Cardiac muscle cell (in vitro differentiated cells and primary cell): Measurements from ENCODE around the gene B3GLCT. TPM values are rescaled to one million over a fixed set of nuclear protein-coding genes. Genes with fewer than 3 reads are reported as not detected.
"Not testable (repeated sequence)": the region's sequence is repeated elsewhere in the genome, so short reads cannot be mapped to it uniquely, and the experiment has no call there.

Source experiments
- DNase-seq, 2 donors: peaks; one replicate each; pipeline versions ENCODE4 v3.0.0 to v3.0.0-alpha.2; 2010 to 2017; ENCODE audit warnings: low read depth in 1 of 2, low spot score in 1 of 2
- H3K27ac ChIP-seq: fragments of 200-600 bp; sonication (generic); 2 replicates; pipeline ENCODE4 v1.5.1; 2016
- H3K27me3 ChIP-seq: fragments of 200-600 bp; sonication (generic); 2 replicates; pipeline ENCODE4 v1.6.0; 2016; ENCODE audit warnings: control low read depth
- H3K36me3 ChIP-seq: fragments of 200-600 bp; sonication (generic); 2 replicates; pipeline ENCODE4 v1.5.1; 2016; ENCODE audit warnings: control low read depth
- H3K4me1 ChIP-seq: fragments of 200-600 bp; sonication (generic); 2 replicates; pipeline ENCODE4 v1.8.1; 2017; ENCODE audit warnings: low read depth, mild to moderate bottlenecking, mixed run types
- H3K4me3 ChIP-seq: fragments of 200-600 bp; sonication (generic); 2 replicates; pipeline ENCODE4 v1.5.1; 2016; ENCODE audit warnings: mild to moderate bottlenecking
- H3K9me3 ChIP-seq: fragments of 200-600 bp; sonication (generic); 2 replicates; pipeline ENCODE4 v1.5.1; 2017; ENCODE audit warnings: low read depth, mild to moderate bottlenecking, control low read depth
- CTCF ChIP-seq: IDR thresholded peaks from 2 replicates; pipeline ENCODE4 v1.5.1; 2012; ENCODE audit warnings: low read depth, mild to moderate bottlenecking, low read length
- polyA plus RNA-seq: library from polyadenylated mRNA; unstranded; fragments of >200 nt; fragmentation: Nextera tagmentation; extraction: Ambion mirVana; gene quantifications from 2 replicates; pipeline ENCODE4 v1.2.1, GENCODE V29; 2016
- total RNA-seq: library from RNA; depleted of rRNA; stranded (reverse); fragments of >200 nt; gene quantifications from 2 replicates; pipeline ENCODE4 v1.2.3, GENCODE V29; 2016

The B3GLCT gene
- total and polyA plus RNA-seq, 2 experiments from 2014 or later = 4.5 to 6.2 TPM

- Histone ChIP-seq H3K4me1 (no peaks in the 10 kb centered on the region), H3K4me3 (no peak overlapping the region), H3K27me3 (no peaks in the 10 kb centered on the region), H3K9me3 (no peaks in the 10 kb centered on the region), H3K27ac (no peak overlapping the region), H3K36me3 (no peaks in the 10 kb centered on the region)
- TF ChIP-seq CTCF = no peak
- DNase-seq = no peak
These were observed 23.8 kb upstream of the B3GLCT start for GRCh38 chr13:31175847-31176532.

GRCh38 chr13:31177813-31178495 is 21.8 kb upstream of the B3GLCT start:
- H3K27ac ChIP-seq = not testable (repeated sequence)

GRCh38 chr13:31179241-31179640 is 20.5 kb upstream of the B3GLCT start:
- Histone ChIP-seq H3K36me3 (no peaks in the 10 kb centered on the region), H3K4me3 (no peak overlapping the region), H3K4me1 (no peaks in the 10 kb centered on the region), H3K27me3 (no peaks in the 10 kb centered on the region), H3K9me3 (no peaks in the 10 kb centered on the region), H3K27ac (no peak overlapping the region)
- DNase-seq = no peak
- no peak for TF ChIP-seq CTCF

More at GRCh38 chr13:31177813-31178495, 21.8 kb upstream of the B3GLCT start:
- H3K4me1 ChIP-seq, H3K27me3 ChIP-seq, H3K4me3 ChIP-seq, H3K36me3 ChIP-seq, DNase-seq, H3K9me3 ChIP-seq: not testable (repeated sequence)

GRCh38 chr13:31179754-31180153 is 20.0 kb upstream of the B3GLCT start:
- Histone ChIP-seq H3K27ac (no peak overlapping the region), H3K27me3 (no peaks in the 10 kb centered on the region), H3K4me1 (no peaks in the 10 kb centered on the region), H3K4me3 (no peak overlapping the region), H3K36me3 (no peaks in the 10 kb centered on the region), H3K9me3 (no peaks in the 10 kb centered on the region)
- no peak for DNase-seq
- no peak for TF ChIP-seq CTCF

GRCh38 chr13:31182987-31183386 is 16.8 kb upstream of the B3GLCT start:
- no peaks in the 10 kb centered on the region for H3K27me3 ChIP-seq
- no peak overlapping the region for H3K27ac ChIP-seq
- no peak for TF ChIP-seq CTCF
- no peaks in the 10 kb centered on the region for H3K9me3 ChIP-seq
- no peak overlapping the region for H3K4me3 ChIP-seq
- no peaks in the 10 kb centered on the region for H3K36me3 ChIP-seq
- no peak for DNase-seq
- no peaks in the 10 kb centered on the region for H3K4me1 ChIP-seq

GRCh38 chr13:31184451-31184850 is 15.3 kb upstream of the B3GLCT start:
- Histone ChIP-seq H3K27ac (no peak overlapping the region), H3K9me3 (no peaks in the 10 kb centered on the region), H3K27me3 (no peaks in the 10 kb centered on the region), H3K4me1 (no peaks in the 10 kb centered on the region), H3K36me3 (no peaks in the 10 kb centered on the region), H3K4me3 (no peak overlapping the region)
- no peak for DNase-seq
- TF ChIP-seq CTCF = no peak
